Colonic mucosa (tissue), 4 donors: ENCODE results near the gene WNT5A. TPM values are rescaled to one million over a fixed set of nuclear protein-coding genes. Genes with fewer than 3 reads are reported as not detected.

Source experiments
- DNase-seq: peaks from one replicate; pipeline ENCODE4 v3.0.0-alpha.2; 2020
- H3K27ac ChIP-seq: fragments of 200-600 bp; one replicate; pipeline ENCODE4 v1.8.0; 2021
- H3K27me3 ChIP-seq: fragments of 200-600 bp; one replicate; pipeline ENCODE4 v1.8.0; 2021
- H3K36me3 ChIP-seq: fragments of 200-600 bp; one replicate; pipeline ENCODE4 v1.8.0; 2021
- H3K4me1 ChIP-seq: fragments of 200-600 bp; one replicate; pipeline ENCODE4 v1.8.0; 2021; ENCODE audit warnings: mild to moderate bottlenecking
- H3K4me3 ChIP-seq: fragments of 200-600 bp; one replicate; pipeline ENCODE4 v1.8.0; 2021
- H3K9ac ChIP-seq, 2 donors: one replicate each; pipeline ENCODE4 v1.7.0; 2013; ENCODE audit warnings: control low read depth in 2 of 2, low read depth in 2 of 2, low read length in 2 of 2
- H3K9me3 ChIP-seq: fragments of 200-600 bp; one replicate; pipeline ENCODE4 v1.8.0; 2021
- intact Hi-C: fragments of 100-400 bp; cut with DNase I; formaldehyde crosslinking; loops from one replicate; pipeline ENCODE4 v1.14.1; 2022
- total RNA-seq, 2 donors: library from RNA; stranded (reverse); fragmentation: NEBNext Ultra II Directional in 1 of 2; extraction: Animal tissue kit (Norgen Biotek cat#: 25700) in 1 of 2; gene quantifications; one replicate each; pipeline ENCODE4 v1.2.1, GENCODE V29; 2021
- TF ChIP-seq, protein P1 (sequence below): fragments of 200-600 bp; IDR thresholded peaks from one replicate; pipeline ENCODE4 v1.8.0; 2022; ENCODE audit warnings: antibody characterized with exemption, mild to moderate bottlenecking
- donor health status: healthy.
- donor health status: DM: no; HTN: no; CAD: no.
- donor health status: DM: no; HTN: no; CAD: no.

The WNT5A gene
- total RNA-seq, 2 donors from 2014 or later = 3.9 to 7.2 TPM

- no peak overlapping the region for H3K9ac ChIP-seq
- intact Hi-C loops = no loop called here
- H3K4me3 ChIP-seq = no peak overlapping the region
- no peaks in the 10 kb centered on the region for H3K27me3 ChIP-seq
- H3K9me3 ChIP-seq = no peaks in the 10 kb centered on the region
- no peaks in the 10 kb centered on the region for H3K4me1 ChIP-seq
- no peaks in the 10 kb centered on the region for H3K36me3 ChIP-seq
- DNase-seq = no peak
- no peak overlapping the region for H3K27ac ChIP-seq
- TF ChIP-seq, protein P1, sequence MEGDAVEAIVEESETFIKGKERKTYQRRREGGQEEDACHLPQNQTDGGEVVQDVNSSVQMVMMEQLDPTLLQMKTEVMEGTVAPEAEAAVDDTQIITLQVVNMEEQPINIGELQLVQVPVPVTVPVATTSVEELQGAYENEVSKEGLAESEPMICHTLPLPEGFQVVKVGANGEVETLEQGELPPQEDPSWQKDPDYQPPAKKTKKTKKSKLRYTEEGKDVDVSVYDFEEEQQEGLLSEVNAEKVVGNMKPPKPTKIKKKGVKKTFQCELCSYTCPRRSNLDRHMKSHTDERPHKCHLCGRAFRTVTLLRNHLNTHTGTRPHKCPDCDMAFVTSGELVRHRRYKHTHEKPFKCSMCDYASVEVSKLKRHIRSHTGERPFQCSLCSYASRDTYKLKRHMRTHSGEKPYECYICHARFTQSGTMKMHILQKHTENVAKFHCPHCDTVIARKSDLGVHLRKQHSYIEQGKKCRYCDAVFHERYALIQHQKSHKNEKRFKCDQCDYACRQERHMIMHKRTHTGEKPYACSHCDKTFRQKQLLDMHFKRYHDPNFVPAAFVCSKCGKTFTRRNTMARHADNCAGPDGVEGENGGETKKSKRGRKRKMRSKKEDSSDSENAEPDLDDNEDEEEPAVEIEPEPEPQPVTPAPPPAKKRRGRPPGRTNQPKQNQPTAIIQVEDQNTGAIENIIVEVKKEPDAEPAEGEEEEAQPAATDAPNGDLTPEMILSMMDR = no peak
Measured at GRCh38 chr3:55473788-55474187, 13.3 kb downstream of the WNT5A start.

DNA sequence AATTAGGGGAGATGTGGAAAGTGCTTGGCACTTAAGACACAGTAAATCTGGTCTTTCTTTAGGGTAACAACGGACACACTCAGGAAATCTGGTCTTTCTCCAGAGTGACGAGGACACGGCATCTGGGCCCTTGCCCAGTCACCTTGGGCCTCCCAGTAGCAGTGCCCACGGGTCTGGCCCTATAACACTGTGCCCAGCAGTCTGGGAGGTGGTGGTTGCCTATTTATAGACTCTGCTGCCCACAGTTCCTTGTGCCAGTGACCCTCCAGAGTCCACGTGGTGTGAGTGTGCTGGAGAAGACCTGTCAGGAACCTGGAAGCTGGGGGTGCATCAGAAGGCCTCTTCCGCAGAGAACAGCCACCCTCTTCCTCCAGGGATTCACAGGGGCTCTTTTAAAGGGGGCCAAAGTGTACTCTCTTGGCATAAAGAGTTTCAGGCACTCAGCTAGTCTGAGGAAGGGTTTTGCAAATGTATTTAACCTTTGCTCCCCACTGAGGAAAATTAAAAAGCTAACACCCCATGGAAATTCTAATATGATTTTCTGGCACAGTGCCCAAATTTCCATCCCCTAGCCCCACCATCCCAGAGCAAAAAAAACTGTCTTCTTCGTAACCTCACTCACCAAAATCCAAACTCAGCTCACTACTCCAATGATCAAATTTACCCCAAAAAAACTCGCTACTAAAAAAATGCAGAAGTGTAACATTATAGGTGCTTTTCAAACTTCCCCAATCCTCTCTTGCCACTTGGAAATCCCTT lies 15.4 kb downstream of the WNT5A start:
- no peak overlapping the region for H3K4me3 ChIP-seq
- H3K36me3 ChIP-seq = no peaks in the 10 kb centered on the region
- H3K9me3 ChIP-seq = no peaks in the 10 kb centered on the region
- H3K27ac ChIP-seq = no peak overlapping the region
- H3K9ac ChIP-seq = no peak overlapping the region
- TF ChIP-seq, protein P1 = no peak
- no peaks in the 10 kb centered on the region for H3K4me1 ChIP-seq
- H3K27me3 ChIP-seq = no peaks in the 10 kb centered on the region
- intact Hi-C loops = no loop called here
- DNase-seq = no peak

DNA sequence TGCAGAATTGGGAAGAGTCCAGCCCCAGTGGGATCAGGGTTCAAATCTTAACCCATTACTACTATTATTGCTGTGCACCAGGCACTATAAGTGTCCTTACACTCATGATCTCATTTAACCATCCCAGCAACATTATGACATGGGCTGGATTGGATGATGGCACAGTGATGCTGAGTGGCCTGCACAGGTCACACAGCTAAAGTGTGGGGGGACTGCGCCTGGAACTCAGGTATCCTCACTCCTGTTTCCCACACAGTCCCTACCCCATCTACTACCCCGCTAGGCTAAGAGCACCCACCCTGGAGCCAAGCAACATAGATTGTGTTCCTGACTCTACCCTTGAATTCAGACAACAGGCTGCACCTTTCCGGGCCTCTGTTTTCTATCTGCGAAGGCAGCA lies 16.0 kb downstream of the WNT5A start:
- Histone ChIP-seq H3K27me3 (no peaks in the 10 kb centered on the region), H3K4me3 (no peak overlapping the region), H3K4me1 (no peaks in the 10 kb centered on the region), H3K9ac (no peak overlapping the region), H3K9me3 (no peaks in the 10 kb centered on the region), H3K36me3 (no peaks in the 10 kb centered on the region), H3K27ac (no peak overlapping the region)
- TF ChIP-seq, protein P1 = no peak
- no peak for DNase-seq
- intact Hi-C loops = no loop called here

DNA sequence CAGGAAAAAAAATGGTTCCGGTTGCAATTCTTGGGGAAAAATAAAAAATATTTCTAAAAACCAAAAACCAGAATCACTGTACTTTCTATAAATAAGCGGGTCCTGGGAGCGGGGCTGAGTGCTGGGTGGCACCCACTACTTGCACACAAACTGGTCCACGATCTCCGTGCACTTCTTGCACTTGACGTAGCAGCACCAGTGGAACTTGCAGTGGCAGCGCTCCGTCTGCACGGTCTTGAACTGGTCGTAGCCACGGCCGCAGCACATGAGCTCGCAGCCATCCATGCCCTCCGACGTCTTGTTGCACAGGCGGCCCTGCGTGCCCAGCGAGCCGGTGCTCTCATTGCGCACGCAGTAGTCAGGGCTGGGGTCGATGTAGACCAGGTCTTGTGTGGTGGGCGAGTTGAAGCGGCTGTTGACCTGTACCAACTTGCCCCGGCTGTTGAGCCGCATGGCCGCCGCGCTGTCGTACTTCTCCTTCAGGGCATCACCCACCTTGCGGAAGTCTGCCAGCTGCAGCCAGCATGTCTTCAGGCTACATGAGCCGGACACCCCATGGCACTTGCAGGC lies 17.1 kb downstream of the WNT5A start:
- Histone ChIP-seq H3K9ac (peak overlapping the region in 1 of 2 donors; percentile 12), H3K9me3 (no peaks in the 10 kb centered on the region), H3K4me1 (no peaks in the 10 kb centered on the region), H3K4me3 (no peak overlapping the region), H3K27ac (no peak overlapping the region), H3K27me3 (no peaks in the 10 kb centered on the region), H3K36me3 (no peaks in the 10 kb centered on the region)
- TF ChIP-seq, protein P1 = no peak
- intact Hi-C loops = no loop called here
- DNase-seq = no peak

DNA sequence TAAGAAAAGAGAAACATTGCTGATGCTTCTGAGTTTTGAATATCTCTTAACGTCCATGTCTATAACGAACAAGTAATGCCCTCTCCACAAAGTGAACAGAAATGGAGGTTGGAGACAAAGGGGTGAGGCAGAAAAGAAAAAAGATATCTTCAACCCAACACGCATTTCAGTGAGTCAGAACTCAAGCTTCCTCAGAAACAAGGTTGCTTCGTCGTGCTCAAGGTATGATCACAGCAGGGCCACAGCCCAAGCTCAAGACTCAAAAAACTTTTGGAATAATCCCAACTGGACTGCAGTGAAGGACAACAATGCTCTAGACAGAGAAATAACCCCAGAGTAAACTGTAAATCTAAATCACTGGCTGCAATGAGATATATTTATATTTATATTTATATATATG lies 18.9 kb downstream of the WNT5A start:
- DNase-seq = no peak
- Histone ChIP-seq H3K4me3 (no peak overlapping the region), H3K9me3 (no peaks in the 10 kb centered on the region), H3K4me1 (no peaks in the 10 kb centered on the region), H3K27me3 (no peaks in the 10 kb centered on the region), H3K27ac (no peak overlapping the region), H3K36me3 (no peaks in the 10 kb centered on the region), H3K9ac (no peak overlapping the region)
- intact Hi-C loops = no loop called here
- TF ChIP-seq, protein P1 = no peak
